A549 (cell line): ENCODE measurements around the gene LRRC71. TPM values are rescaled to one million over a fixed set of nuclear protein-coding genes. Genes with fewer than 3 reads are reported as not detected.

Experiments
- ATAC-seq, 2 experiments: fragments of 200-7000 bp in 1 of 2; fragments of >200 bp in 1 of 2; cut with Nextera tagmentation in 1 of 2; cut with Tn5 transposase in 1 of 2; 3 replicates each; pipeline versions ENCODE4 v1.8.0 to v1.9.1; 2018 to 2020; ENCODE audit warnings: mild to moderate bottlenecking in 1 of 2, moderate library complexity in 1 of 2
- CTCF ChIA-PET: fragments of 300-600 bp; sonication (Branson Sonifier 250); formaldehyde crosslinking; extraction: SDS; loops from one replicate; lab custom pipeline; 2021; ENCODE audit warnings: antibody characterized with exemption, inconsistent platforms; lab: Yijun Ruan, JAX
- POLR2A ChIA-PET: fragments of 350-600 bp; formaldehyde crosslinking; extraction: SDS; loops from one replicate; lab custom pipeline; 2021; ENCODE audit warnings: antibody characterized with exemption, inconsistent platforms; lab: Yijun Ruan, JAX
- DNase-seq, 2 experiments: peaks; one replicate each; pipeline versions ENCODE4 v3.0.0 to v3.0.0-alpha.2; 2011 to 2016; ENCODE audit warnings: low read depth in 1 of 2, low spot score in 1 of 2
- FAIRE-seq: peaks from 2 replicates; lab custom pipeline; 2011; peaks lifted over from hg19 to GRCh38; lab: Jason Lieb, UNC
- H3K27ac ChIP-seq, 2 experiments: fragments of >200 bp; sonication (Bioruptor Twin); formaldehyde crosslinking; 3 replicates each; pipeline ENCODE4 v1.5.1; 2016 to 2017
- H3K4me1 ChIP-seq: fragments of >200 bp; sonication (Bioruptor Twin); formaldehyde crosslinking; 3 replicates; pipeline ENCODE4 v1.6.1; 2016
- H3K4me2 ChIP-seq: fragments of >200 bp; sonication (Bioruptor Twin); formaldehyde crosslinking; 3 replicates; pipeline ENCODE4 v1.6.1; 2016
- H3K4me3 ChIP-seq: fragments of >200 bp; sonication (Bioruptor Twin); formaldehyde crosslinking; 3 replicates; pipeline ENCODE4 v1.5.1; 2016
- H3K9me3 ChIP-seq: fragments of >200 bp; sonication (Bioruptor Twin); formaldehyde crosslinking; 3 replicates; pipeline ENCODE4 v1.6.1; 2016
- CBX8 ChIP-seq: fragments of 200-600 bp; sonication (generic); IDR thresholded peaks from 2 replicates; pipeline ENCODE4 v1.6.1; 2016
- CHD2 ChIP-seq: fragments of 150-350 bp; IDR thresholded peaks from 2 replicates; pipeline ENCODE4 v1.6.1; 2014; ENCODE audit warnings: low read length; ENCODE audit not compliant: partially characterized antibody
- CHD4 ChIP-seq: fragments of 200-600 bp; sonication (generic); IDR thresholded peaks from 2 replicates; pipeline ENCODE4 v1.6.1; 2016; ENCODE audit warnings: antibody characterized with exemption, mild to moderate bottlenecking, borderline replicate concordance
- EHF ChIP-seq: fragments of 250-450 bp; sonication (Bioruptor Pico); IDR thresholded peaks from 2 replicates; pipeline ENCODE4 v1.5.0; 2020; ENCODE audit warnings: mild to moderate bottlenecking
- HDAC2 ChIP-seq: fragments of 200-600 bp; sonication (generic); IDR thresholded peaks from 2 replicates; pipeline ENCODE4 v1.6.1; 2016
- HOXA7 ChIP-seq: fragments of 250-450 bp; sonication (Bioruptor Pico); IDR thresholded peaks from 2 replicates; pipeline ENCODE4 v1.5.0; 2020; ENCODE audit warnings: mild to moderate bottlenecking, moderate library complexity
- HOXB13 ChIP-seq: fragments of 250-450 bp; sonication (Bioruptor Pico); IDR thresholded peaks from 2 replicates; pipeline ENCODE4 v1.5.0; 2020; ENCODE audit warnings: low read depth, mild to moderate bottlenecking, moderate library complexity
- HOXB5 ChIP-seq: fragments of 250-450 bp; sonication (Bioruptor Pico); IDR thresholded peaks from 2 replicates; pipeline ENCODE4 v1.5.0; 2020; ENCODE audit warnings: mild to moderate bottlenecking, moderate library complexity
- JUN ChIP-seq, 2 experiments: fragments of >200 bp; sonication (Bioruptor Twin); formaldehyde crosslinking; IDR thresholded peaks; 2 replicates in 1 of 2; 3 replicates in 1 of 2; pipeline ENCODE4 v1.6.1; 2016 to 2017
- JUNB ChIP-seq: fragments of >200 bp; sonication (Bioruptor Twin); formaldehyde crosslinking; IDR thresholded peaks from 2 replicates; pipeline ENCODE4 v1.6.1; 2016
- MAFK ChIP-seq: fragments of 450-650 bp; IDR thresholded peaks from 2 replicates; pipeline ENCODE4 v1.6.1; 2014; ENCODE audit not compliant: partially characterized antibody
- MAZ ChIP-seq: fragments of 150-350 bp; IDR thresholded peaks from 2 replicates; pipeline ENCODE4 v1.6.1; 2014; ENCODE audit warnings: antibody characterized with exemption, low read depth, low read length, borderline replicate concordance
- MYC ChIP-seq: IDR thresholded peaks from 2 replicates; pipeline ENCODE4 v1.6.1; 2012; ENCODE audit warnings: mild to moderate bottlenecking, inconsistent platforms, low read length, improper control_type of control experiment, borderline replicate concordance
- NFE2L2 ChIP-seq: fragments of 150-350 bp; conservative IDR thresholded peaks from 2 replicates; pipeline ENCODE4 v1.6.1; 2014; ENCODE audit warnings: low read length
- POLR2A ChIP-seq: IDR thresholded peaks from 2 replicates; pipeline ENCODE4 v1.6.1; 2012; ENCODE audit warnings: mild to moderate bottlenecking, low read length
- RARB ChIP-seq: fragments of 250-450 bp; sonication (Bioruptor Pico); IDR thresholded peaks from 2 replicates; pipeline ENCODE4 v1.8.0; 2021; ENCODE audit warnings: mild to moderate bottlenecking, moderate library complexity
- RFX5 ChIP-seq: fragments of 450-650 bp; IDR thresholded peaks from 2 replicates; pipeline ENCODE4 v1.7.1; 2014; ENCODE audit warnings: antibody characterized with exemption, mild to moderate bottlenecking, moderate library complexity
- SREBF2 ChIP-seq: fragments of 450-650 bp; IDR thresholded peaks from 2 replicates; pipeline ENCODE4 v1.6.1; 2014; ENCODE audit warnings: mild to moderate bottlenecking, moderate library complexity
- ZC3H11A ChIP-seq: fragments of 450-650 bp; IDR thresholded peaks from 2 replicates; pipeline ENCODE4 v1.6.1; 2014; ENCODE audit warnings: antibody characterized with exemption, mild to moderate bottlenecking
- ZNF302 ChIP-seq: fragments of 250-450 bp; sonication (Bioruptor Pico); IDR thresholded peaks from 2 replicates; pipeline ENCODE4 v1.9.0; 2021; ENCODE audit warnings: inconsistent platforms, mild to moderate bottlenecking, moderate library complexity
- WGBS: methylation state at CpG from one replicate; pipeline ENCODE4 v1.1.6; 2017; ENCODE audit errors: missing lambda C conversion rate; 5-methylcytosine and 5-hydroxymethylcytosine counted together
- polyA plus RNA-seq, 4 experiments: library from polyadenylated mRNA; depleted of rRNA in 3 of 4; stranded (reverse); fragments of >200 nt; fragmentation: RNase III in 1 of 4; extraction: RNeasy Plus Mini Kit Qiagen cat#74134 plus additional on column Dnase treatment in 1 of 4; gene quantifications; 2 replicates in 3 of 4; 3 replicates in 1 of 4; pipeline ENCODE4 v1.2.3, GENCODE V29; 2011 to 2017
- TF ChIP-seq, protein P1 (sequence below): fragments of 250-450 bp; sonication (Bioruptor Pico); IDR thresholded peaks from 2 replicates; pipeline ENCODE4 v1.5.0; 2020; ENCODE audit warnings: low read depth, mild to moderate bottlenecking, moderate library complexity
- TF ChIP-seq, protein P2 (sequence below): IDR thresholded peaks from 2 replicates; pipeline ENCODE4 v1.6.1; 2012
- TF ChIP-seq, protein P3 (sequence below): fragments of >200 bp; sonication (Bioruptor Twin); formaldehyde crosslinking; IDR thresholded peaks from 2 replicates; pipeline ENCODE4 v1.6.1; 2016
- TF ChIP-seq, protein P4 (sequence below): IDR thresholded peaks from 2 replicates; pipeline ENCODE4 v1.6.1; 2012; ENCODE audit warnings: low read depth, borderline replicate concordance
- TF ChIP-seq, protein P5 (sequence below): IDR thresholded peaks from 2 replicates; pipeline ENCODE4 v1.6.1; 2012
- TF ChIP-seq, protein P6 (sequence below): fragments of >200 bp; sonication (Bioruptor Twin); formaldehyde crosslinking; IDR thresholded peaks from 3 replicates; pipeline ENCODE4 v1.5.1; 2016
- TF ChIP-seq, protein P7 (sequence below): fragments of 450-650 bp; IDR thresholded peaks from 2 replicates; pipeline ENCODE4 v1.6.1; 2014; ENCODE audit warnings: antibody characterized with exemption

LRRC71 gene
- polyA plus RNA-seq, 2 of the 4 experiments (the other 2 are of a cell fraction), result 0.10 TPM; not detected in 1

DNA sequence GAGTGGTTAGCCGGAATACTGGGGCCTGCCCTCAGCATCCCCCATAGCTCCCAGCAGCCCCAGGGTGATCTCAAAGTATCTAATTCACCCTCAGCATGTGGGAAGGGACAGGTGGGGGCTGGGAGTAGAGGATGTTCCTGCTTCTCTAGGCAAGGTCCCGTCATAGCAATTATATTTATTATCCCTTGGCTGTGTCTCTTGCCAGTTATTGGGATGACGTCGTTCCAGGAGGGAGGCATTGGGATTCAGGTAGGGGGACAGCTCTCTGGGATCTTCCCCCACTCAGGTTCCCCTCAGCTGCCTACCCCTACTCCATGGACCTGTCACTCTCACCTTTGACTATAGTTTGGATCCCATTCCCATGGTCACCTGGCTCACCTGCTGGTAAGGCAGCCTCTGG lies 38.8 kb upstream of the LRRC71 start:
- ChIA-PET CTCF (interaction anchor here (0.6 to 20.8 kb wide), 11 partner anchors 10 to 192 kb away, joined by 3 to 239 read pairs (median 6); partner anchors contain the start of genes INSRR, METTL25B, NTRK1 and PEAR1), POLR2A (no interaction called here)
- H3K4me2 ChIP-seq, result no peak overlapping the region
- no peak for ATAC-seq
- H3K9me3 ChIP-seq, result no peaks in the 10 kb centered on the region
- H3K27ac ChIP-seq, result no peak overlapping the region
- no peaks in the 10 kb centered on the region for H3K4me1 ChIP-seq
- no peak overlapping the region for H3K4me3 ChIP-seq
- TF ChIP-seq MAFK (no peak), HOXA7 (CRISPR knock-in tag) (no peak), JUN (IDR thresholded peaks at IDR 0.05) (no peak), MAZ (no peak), RARB (CRISPR knock-in tag) (no peak), NFE2L2 (no peak), RFX5 (no peak), JUNB (no peak), HOXB13 (CRISPR knock-in tag) (no peak), SREBF2 (no peak), EHF (CRISPR knock-in tag) (no peak), CHD2 (no peak), CHD4 (no peak), POLR2A (no peak), MYC (no peak)
- TF ChIP-seq, protein P1, sequence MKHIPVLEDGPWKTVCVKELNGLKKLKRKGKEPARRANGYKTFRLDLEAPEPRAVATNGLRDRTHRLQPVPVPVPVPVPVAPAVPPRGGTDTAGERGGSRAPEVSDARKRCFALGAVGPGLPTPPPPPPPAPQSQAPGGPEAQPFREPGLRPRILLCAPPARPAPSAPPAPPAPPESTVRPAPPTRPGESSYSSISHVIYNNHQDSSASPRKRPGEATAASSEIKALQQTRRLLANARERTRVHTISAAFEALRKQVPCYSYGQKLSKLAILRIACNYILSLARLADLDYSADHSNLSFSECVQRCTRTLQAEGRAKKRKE (CRISPR knock-in tag), result no peak
- TF ChIP-seq, protein P2, sequence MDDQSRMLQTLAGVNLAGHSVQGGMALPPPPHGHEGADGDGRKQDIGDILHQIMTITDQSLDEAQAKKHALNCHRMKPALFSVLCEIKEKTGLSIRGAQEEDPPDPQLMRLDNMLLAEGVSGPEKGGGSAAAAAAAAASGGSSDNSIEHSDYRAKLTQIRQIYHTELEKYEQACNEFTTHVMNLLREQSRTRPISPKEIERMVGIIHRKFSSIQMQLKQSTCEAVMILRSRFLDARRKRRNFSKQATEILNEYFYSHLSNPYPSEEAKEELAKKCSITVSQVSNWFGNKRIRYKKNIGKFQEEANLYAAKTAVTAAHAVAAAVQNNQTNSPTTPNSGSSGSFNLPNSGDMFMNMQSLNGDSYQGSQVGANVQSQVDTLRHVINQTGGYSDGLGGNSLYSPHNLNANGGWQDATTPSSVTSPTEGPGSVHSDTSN, result no peak
- TF ChIP-seq, protein P3, sequence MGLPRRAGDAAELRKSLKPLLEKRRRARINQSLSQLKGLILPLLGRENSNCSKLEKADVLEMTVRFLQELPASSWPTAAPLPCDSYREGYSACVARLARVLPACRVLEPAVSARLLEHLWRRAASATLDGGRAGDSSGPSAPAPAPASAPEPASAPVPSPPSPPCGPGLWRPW, result no peak
- TF ChIP-seq, protein P4, sequence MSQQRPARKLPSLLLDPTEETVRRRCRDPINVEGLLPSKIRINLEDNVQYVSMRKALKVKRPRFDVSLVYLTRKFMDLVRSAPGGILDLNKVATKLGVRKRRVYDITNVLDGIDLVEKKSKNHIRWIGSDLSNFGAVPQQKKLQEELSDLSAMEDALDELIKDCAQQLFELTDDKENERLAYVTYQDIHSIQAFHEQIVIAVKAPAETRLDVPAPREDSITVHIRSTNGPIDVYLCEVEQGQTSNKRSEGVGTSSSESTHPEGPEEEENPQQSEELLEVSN, result no peak
- TF ChIP-seq, protein P5, sequence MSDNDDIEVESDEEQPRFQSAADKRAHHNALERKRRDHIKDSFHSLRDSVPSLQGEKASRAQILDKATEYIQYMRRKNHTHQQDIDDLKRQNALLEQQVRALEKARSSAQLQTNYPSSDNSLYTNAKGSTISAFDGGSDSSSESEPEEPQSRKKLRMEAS, result no peak
- FAIRE-seq, result no peak
- WGBS, result 75% methylated on average over 3 of the region's 4 CpGs
- no peak for DNase-seq

DNA sequence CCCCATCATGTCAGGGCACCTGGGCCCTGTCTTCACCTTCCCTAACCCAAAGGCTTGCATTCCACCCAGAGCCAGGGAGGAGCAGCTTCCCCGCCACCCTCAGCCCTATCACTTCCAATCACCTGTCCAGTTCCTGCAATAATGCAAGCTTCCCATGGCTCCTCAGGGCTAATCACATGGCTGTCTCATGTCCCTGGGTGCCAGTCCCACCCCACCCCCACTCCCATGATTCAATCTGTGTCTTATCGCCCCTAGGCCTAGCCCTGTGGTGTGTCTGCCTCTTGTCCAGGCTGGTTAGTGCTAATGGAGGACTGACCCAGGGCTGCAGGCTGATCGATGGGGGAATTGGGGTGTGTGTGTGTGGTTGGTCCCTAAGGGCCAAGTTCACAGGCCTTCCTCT lies 37.9 kb upstream of the LRRC71 start:
- DNase-seq (no peak), FAIRE-seq (no peak)
- CTCF ChIA-PET, result interaction anchor here (0.9 to 20.8 kb wide), 4 partner anchors 9 to 193 kb away, joined by 3 to 239 read pairs (median 122); partner anchors contain the start of genes INSRR, NTRK1 and PEAR1
- no peak overlapping the region for H3K4me3 ChIP-seq
- H3K9me3 ChIP-seq, result no peaks in the 10 kb centered on the region
- WGBS, result 59% methylated on average over 2 of the region's 3 CpGs
- H3K4me1 ChIP-seq, result no peaks in the 10 kb centered on the region
- no peak overlapping the region for H3K4me2 ChIP-seq
- TF ChIP-seq ZC3H11A (no peak), MAFK (no peak), ZNF302 (CRISPR knock-in tag) (no peak), RARB (CRISPR knock-in tag) (no peak), CBX8 (no peak), HOXB5 (CRISPR knock-in tag) (no peak), HDAC2 (no peak), EHF (CRISPR knock-in tag) (no peak)
- TF ChIP-seq, protein P4, result no peak
- TF ChIP-seq, protein P6, sequence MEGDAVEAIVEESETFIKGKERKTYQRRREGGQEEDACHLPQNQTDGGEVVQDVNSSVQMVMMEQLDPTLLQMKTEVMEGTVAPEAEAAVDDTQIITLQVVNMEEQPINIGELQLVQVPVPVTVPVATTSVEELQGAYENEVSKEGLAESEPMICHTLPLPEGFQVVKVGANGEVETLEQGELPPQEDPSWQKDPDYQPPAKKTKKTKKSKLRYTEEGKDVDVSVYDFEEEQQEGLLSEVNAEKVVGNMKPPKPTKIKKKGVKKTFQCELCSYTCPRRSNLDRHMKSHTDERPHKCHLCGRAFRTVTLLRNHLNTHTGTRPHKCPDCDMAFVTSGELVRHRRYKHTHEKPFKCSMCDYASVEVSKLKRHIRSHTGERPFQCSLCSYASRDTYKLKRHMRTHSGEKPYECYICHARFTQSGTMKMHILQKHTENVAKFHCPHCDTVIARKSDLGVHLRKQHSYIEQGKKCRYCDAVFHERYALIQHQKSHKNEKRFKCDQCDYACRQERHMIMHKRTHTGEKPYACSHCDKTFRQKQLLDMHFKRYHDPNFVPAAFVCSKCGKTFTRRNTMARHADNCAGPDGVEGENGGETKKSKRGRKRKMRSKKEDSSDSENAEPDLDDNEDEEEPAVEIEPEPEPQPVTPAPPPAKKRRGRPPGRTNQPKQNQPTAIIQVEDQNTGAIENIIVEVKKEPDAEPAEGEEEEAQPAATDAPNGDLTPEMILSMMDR, result no peak
- TF ChIP-seq, protein P1 (CRISPR knock-in tag), result no peak
- TF ChIP-seq, protein P7, sequence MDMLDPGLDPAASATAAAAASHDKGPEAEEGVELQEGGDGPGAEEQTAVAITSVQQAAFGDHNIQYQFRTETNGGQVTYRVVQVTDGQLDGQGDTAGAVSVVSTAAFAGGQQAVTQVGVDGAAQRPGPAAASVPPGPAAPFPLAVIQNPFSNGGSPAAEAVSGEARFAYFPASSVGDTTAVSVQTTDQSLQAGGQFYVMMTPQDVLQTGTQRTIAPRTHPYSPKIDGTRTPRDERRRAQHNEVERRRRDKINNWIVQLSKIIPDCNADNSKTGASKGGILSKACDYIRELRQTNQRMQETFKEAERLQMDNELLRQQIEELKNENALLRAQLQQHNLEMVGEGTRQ, result no peak
- TF ChIP-seq, all 56 proteins: peak for 0
- no peak for ATAC-seq
- no peak overlapping the region for H3K27ac ChIP-seq
- POLR2A ChIA-PET, result no interaction called here
